ENCODE measurements around the gene SSX4B. TPM values are rescaled to one million over a fixed set of nuclear protein-coding genes. Genes with fewer than 3 reads are reported as not detected.
"Not testable (repeated sequence)": the region's sequence is repeated elsewhere in the genome, so short reads cannot be mapped to it uniquely, and the experiment has no call there.

SSX4B gene
- total RNA-seq: not detected in 3 replicates

- not testable (repeated sequence) for H3K36me3 Mint-ChIP-seq; H3K9me3 Mint-ChIP-seq; H3K4me3 Mint-ChIP-seq; H3K4me1 Mint-ChIP-seq; H3K27ac Mint-ChIP-seq; DNase-seq (ENCODE audit: low spot score in 2 of 2, unreplicated experiment in 2 of 2); H3K27me3 Mint-ChIP-seq (ENCODE audit: low read depth)
Observed at GRCh38 chrX:48411860-48412259, at the start of gene SSX4B. SSX4B (minus strand) TSS chrX:48411960; CDS start chrX:48411372, 588 bp downstream.

GRCh38 chrX:48460606-48461005 is 48.8 kb upstream of the SSX4B start:
- Mint-ChIP-seq H3K27ac (no peak overlapping the region), H3K9me3 (peaks cover 20% of the 10 kb centered on the region), H3K4me3 (no peak overlapping the region), H3K36me3 (peaks cover 3% of the 10 kb centered on the region), H3K4me1 (no peaks in the 10 kb centered on the region), H3K27me3 (ENCODE audit: low read depth) (no peaks in the 10 kb centered on the region)
- no peak for TF ChIP-seq CTCF (IDR thresholded peaks at IDR 0.05; ENCODE audit: unreplicated experiment)
- peak in 1 of 2 experiments; percentile 14 for DNase-seq (ENCODE audit: low spot score in 2 of 2, unreplicated experiment in 2 of 2)

GRCh38 chrX:48460031-48460430 is 48.3 kb upstream of the SSX4B start:
- Mint-ChIP-seq H3K36me3 (peaks cover 3% of the 10 kb centered on the region), H3K27ac (no peak overlapping the region), H3K4me1 (no peaks in the 10 kb centered on the region), H3K27me3 (ENCODE audit: low read depth) (no peaks in the 10 kb centered on the region), H3K4me3 (no peak overlapping the region), H3K9me3 (peaks cover 20% of the 10 kb centered on the region)
- DNase-seq (ENCODE audit: low spot score in 2 of 2, unreplicated experiment in 2 of 2): peak in 1 of 2 experiments; percentile 24
- TF ChIP-seq CTCF (IDR thresholded peaks at IDR 0.05; ENCODE audit: unreplicated experiment): no peak

GRCh38 chrX:48459483-48459882 is 47.7 kb upstream of the SSX4B start:
- peaks cover 25% of the 10 kb centered on the region for H3K9me3 Mint-ChIP-seq
- DNase-seq (ENCODE audit: low spot score in 2 of 2, unreplicated experiment in 2 of 2): no peak

GRCh38 chrX:48458711-48459110 is 47.0 kb upstream of the SSX4B start:
- Mint-ChIP-seq H3K27ac (no peak overlapping the region), H3K9me3 (peaks cover 25% of the 10 kb centered on the region), H3K27me3 (ENCODE audit: low read depth) (no peaks in the 10 kb centered on the region), H3K36me3 (peaks cover 3% of the 10 kb centered on the region), H3K4me3 (no peak overlapping the region), H3K4me1 (no peaks in the 10 kb centered on the region)
- DNase-seq (ENCODE audit: low spot score in 2 of 2, unreplicated experiment in 2 of 2): peak in 1 of 2 experiments; percentile 25
- TF ChIP-seq CTCF (IDR thresholded peaks at IDR 0.05; ENCODE audit: unreplicated experiment): no peak

More at GRCh38 chrX:48459483-48459882, 47.7 kb upstream of the SSX4B start:
- no peaks in the 10 kb centered on the region for H3K4me1 Mint-ChIP-seq
- no peaks in the 10 kb centered on the region for H3K27me3 Mint-ChIP-seq (ENCODE audit: low read depth)
- no peak overlapping the region for H3K27ac Mint-ChIP-seq
- no peak for TF ChIP-seq CTCF (IDR thresholded peaks at IDR 0.05; ENCODE audit: unreplicated experiment)
- no peak overlapping the region for H3K4me3 Mint-ChIP-seq
- H3K36me3 Mint-ChIP-seq: peaks cover 3% of the 10 kb centered on the region

GRCh38 chrX:48456628-48457331 is 45.0 kb upstream of the SSX4B start:
- DNase-seq (ENCODE audit: low spot score in 2 of 2, unreplicated experiment in 2 of 2): peak in 1 of 2 experiments; percentile 10
- H3K27ac Mint-ChIP-seq: no peak overlapping the region
- no peak overlapping the region for H3K4me3 Mint-ChIP-seq
- no peaks in the 10 kb centered on the region for H3K27me3 Mint-ChIP-seq (ENCODE audit: low read depth)
- H3K9me3 Mint-ChIP-seq: peaks cover 20% of the 10 kb centered on the region
- peaks cover 3% of the 10 kb centered on the region for H3K36me3 Mint-ChIP-seq
- TF ChIP-seq CTCF (IDR thresholded peaks at IDR 0.05; ENCODE audit: unreplicated experiment): no peak
- no peaks in the 10 kb centered on the region for H3K4me1 Mint-ChIP-seq

All from mesothelial cell of epicardium (in vitro differentiated cells).